ENCODE results near the gene PLCB2. TPM values are rescaled to one million over a fixed set of nuclear protein-coding genes. Genes with fewer than 3 reads are reported as not detected.

The PLCB2 gene
- total RNA-seq, 1 experiment from 2014 or later, result 2.9 TPM

- no peak overlapping the region for H3K27ac ChIP-seq
- H3K4me3 ChIP-seq, result no peak overlapping the region
- H3K36me3 ChIP-seq, result no peaks in the 10 kb centered on the region
- no peaks in the 10 kb centered on the region for H3K9me3 ChIP-seq (replicated peaks)
- DNase-seq, result no peak
- H3K4me1 ChIP-seq, result peaks cover 13% of the 10 kb centered on the region
- 0 out of 2 replicates have a peak, but pooled peaks cover 2% of the 10 kb centered on the region for H3K27me3 ChIP-seq
Observed at GRCh38 chr15:40245666-40246450, 61.9 kb downstream of the PLCB2 start.

- Histone ChIP-seq H3K36me3 (no peaks in the 10 kb centered on the region), H3K27ac (no peak overlapping the region), H3K4me1 (peaks cover 13% of the 10 kb centered on the region), H3K4me3 (no peak overlapping the region), H3K9me3 (replicated peaks) (no peaks in the 10 kb centered on the region), H3K27me3 (peaks cover 7% of the 10 kb centered on the region)
- DNase-seq, result no peak
Observed at GRCh38 chr15:40244961-40245523, 62.7 kb downstream of the PLCB2 start.

- Histone ChIP-seq H3K36me3 (no peaks in the 10 kb centered on the region), H3K4me3 (no peak overlapping the region), H3K9me3 (replicated peaks) (no peaks in the 10 kb centered on the region), H3K4me1 (no peaks in the 10 kb centered on the region; the same call in 1 of the 2 replicates), H3K27me3 (peaks cover 14% of the 10 kb centered on the region), H3K27ac (no peak overlapping the region)
- DNase-seq, result no peak
Observed at GRCh38 chr15:40243126-40243810, 64.5 kb downstream of the PLCB2 start.

- DNase-seq, result no peak
- no peak overlapping the region for H3K27ac ChIP-seq
- no peaks in the 10 kb centered on the region for H3K36me3 ChIP-seq
- no peaks in the 10 kb centered on the region for H3K4me1 ChIP-seq
- H3K4me3 ChIP-seq, result no peak overlapping the region
- no peaks in the 10 kb centered on the region for H3K9me3 ChIP-seq (replicated peaks)
- peaks cover 14% of the 10 kb centered on the region for H3K27me3 ChIP-seq
Observed at GRCh38 chr15:40242601-40243000, 65.1 kb downstream of the PLCB2 start.

- peaks cover 14% of the 10 kb centered on the region for H3K27me3 ChIP-seq
- H3K27ac ChIP-seq, result no peak overlapping the region
- no peaks in the 10 kb centered on the region for H3K36me3 ChIP-seq
- no peaks in the 10 kb centered on the region for H3K4me1 ChIP-seq
- no peak overlapping the region for H3K4me3 ChIP-seq
- DNase-seq, result no peak
- H3K9me3 ChIP-seq (replicated peaks), result no peaks in the 10 kb centered on the region
Observed at GRCh38 chr15:40242213-40242599, 65.5 kb downstream of the PLCB2 start.

- no peak overlapping the region for H3K27ac ChIP-seq
- no peak overlapping the region for H3K4me3 ChIP-seq
- no peaks in the 10 kb centered on the region for H3K9me3 ChIP-seq (replicated peaks)
- no peaks in the 10 kb centered on the region for H3K4me1 ChIP-seq
- H3K27me3 ChIP-seq, result peaks cover 14% of the 10 kb centered on the region
- no peak for DNase-seq
- H3K36me3 ChIP-seq, result no peaks in the 10 kb centered on the region
Observed at GRCh38 chr15:40241269-40242212, 66.2 kb downstream of the PLCB2 start.

GRCh38 chr15:40240619-40241221, 67.0 kb downstream of the PLCB2 start:
- no peak for DNase-seq
- H3K27me3 ChIP-seq, result peaks cover 14% of the 10 kb centered on the region

GRCh38 chr15:40239693-40240618, 67.8 kb downstream of the PLCB2 start:
- DNase-seq, result no peak
- Histone ChIP-seq H3K4me1 (no peaks in the 10 kb centered on the region), H3K4me3 (no peak overlapping the region; the same call in 1 of the 2 replicates), H3K27me3 (peaks cover 14% of the 10 kb centered on the region), H3K9me3 (replicated peaks) (no peaks in the 10 kb centered on the region), H3K36me3 (no peaks in the 10 kb centered on the region), H3K27ac (no peak overlapping the region)

More at GRCh38 chr15:40240619-40241221, 67.0 kb downstream of the PLCB2 start:
- H3K9me3 ChIP-seq (replicated peaks), result no peaks in the 10 kb centered on the region
- H3K36me3 ChIP-seq, result no peaks in the 10 kb centered on the region
- no peak overlapping the region for H3K27ac ChIP-seq
- no peaks in the 10 kb centered on the region for H3K4me1 ChIP-seq
- H3K4me3 ChIP-seq, result no peak overlapping the region

GRCh38 chr15:40239404-40239692, 68.4 kb downstream of the PLCB2 start:
- DNase-seq, result no peak
- Histone ChIP-seq H3K4me1 (peaks cover under 1% of the 10 kb centered on the region; the same call in 1 of the 2 replicates), H3K36me3 (no peaks in the 10 kb centered on the region), H3K4me3 (peak overlapping the region; percentile 39), H3K27ac (no peak overlapping the region), H3K27me3 (peaks cover 14% of the 10 kb centered on the region), H3K9me3 (replicated peaks) (no peaks in the 10 kb centered on the region)

- no peak within 1 kb of the TSS for H3K27ac ChIP-seq
- peaks cover 14% of the 10 kb centered on the region for H3K27me3 ChIP-seq
- peak within 1 kb of the TSS; percentile 39 for H3K4me3 ChIP-seq
- peaks cover 4% of the 10 kb centered on the region; the same call in 1 of the 2 replicates for H3K4me1 ChIP-seq
- peak in 1 of 2 experiments; percentile 40 for DNase-seq
- no peaks in the 10 kb centered on the region for H3K9me3 ChIP-seq (replicated peaks)
- no peaks in the 10 kb centered on the region for H3K36me3 ChIP-seq
Observed at GRCh38 chr15:40238532-40239403, 69.0 kb downstream of the PLCB2 start, which contains the start of gene PAK6. PAK6 (plus strand) TSS chr15:40239063; CDS start chr15:40264786, 25,723 bp downstream.

All from SJCRH30 (cell line).